GM12872 (cell line): Measurements from ENCODE around the gene TENT4A.

Experiments used
- TF ChIP-seq, protein P1 (sequence below): IDR thresholded peaks from 3 replicates; pipeline ENCODE4 v1.5.1; 2011; ENCODE audit warnings: low read depth, mild to moderate bottlenecking, low read length, moderate library complexity; ENCODE audit not compliant: insufficient read depth

Gene TENT4A

GRCh38 chr5:6728795-6729183, 15.6 kb downstream of the TENT4A start:
- TF ChIP-seq, protein P1, sequence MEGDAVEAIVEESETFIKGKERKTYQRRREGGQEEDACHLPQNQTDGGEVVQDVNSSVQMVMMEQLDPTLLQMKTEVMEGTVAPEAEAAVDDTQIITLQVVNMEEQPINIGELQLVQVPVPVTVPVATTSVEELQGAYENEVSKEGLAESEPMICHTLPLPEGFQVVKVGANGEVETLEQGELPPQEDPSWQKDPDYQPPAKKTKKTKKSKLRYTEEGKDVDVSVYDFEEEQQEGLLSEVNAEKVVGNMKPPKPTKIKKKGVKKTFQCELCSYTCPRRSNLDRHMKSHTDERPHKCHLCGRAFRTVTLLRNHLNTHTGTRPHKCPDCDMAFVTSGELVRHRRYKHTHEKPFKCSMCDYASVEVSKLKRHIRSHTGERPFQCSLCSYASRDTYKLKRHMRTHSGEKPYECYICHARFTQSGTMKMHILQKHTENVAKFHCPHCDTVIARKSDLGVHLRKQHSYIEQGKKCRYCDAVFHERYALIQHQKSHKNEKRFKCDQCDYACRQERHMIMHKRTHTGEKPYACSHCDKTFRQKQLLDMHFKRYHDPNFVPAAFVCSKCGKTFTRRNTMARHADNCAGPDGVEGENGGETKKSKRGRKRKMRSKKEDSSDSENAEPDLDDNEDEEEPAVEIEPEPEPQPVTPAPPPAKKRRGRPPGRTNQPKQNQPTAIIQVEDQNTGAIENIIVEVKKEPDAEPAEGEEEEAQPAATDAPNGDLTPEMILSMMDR, result no peak

DNA sequence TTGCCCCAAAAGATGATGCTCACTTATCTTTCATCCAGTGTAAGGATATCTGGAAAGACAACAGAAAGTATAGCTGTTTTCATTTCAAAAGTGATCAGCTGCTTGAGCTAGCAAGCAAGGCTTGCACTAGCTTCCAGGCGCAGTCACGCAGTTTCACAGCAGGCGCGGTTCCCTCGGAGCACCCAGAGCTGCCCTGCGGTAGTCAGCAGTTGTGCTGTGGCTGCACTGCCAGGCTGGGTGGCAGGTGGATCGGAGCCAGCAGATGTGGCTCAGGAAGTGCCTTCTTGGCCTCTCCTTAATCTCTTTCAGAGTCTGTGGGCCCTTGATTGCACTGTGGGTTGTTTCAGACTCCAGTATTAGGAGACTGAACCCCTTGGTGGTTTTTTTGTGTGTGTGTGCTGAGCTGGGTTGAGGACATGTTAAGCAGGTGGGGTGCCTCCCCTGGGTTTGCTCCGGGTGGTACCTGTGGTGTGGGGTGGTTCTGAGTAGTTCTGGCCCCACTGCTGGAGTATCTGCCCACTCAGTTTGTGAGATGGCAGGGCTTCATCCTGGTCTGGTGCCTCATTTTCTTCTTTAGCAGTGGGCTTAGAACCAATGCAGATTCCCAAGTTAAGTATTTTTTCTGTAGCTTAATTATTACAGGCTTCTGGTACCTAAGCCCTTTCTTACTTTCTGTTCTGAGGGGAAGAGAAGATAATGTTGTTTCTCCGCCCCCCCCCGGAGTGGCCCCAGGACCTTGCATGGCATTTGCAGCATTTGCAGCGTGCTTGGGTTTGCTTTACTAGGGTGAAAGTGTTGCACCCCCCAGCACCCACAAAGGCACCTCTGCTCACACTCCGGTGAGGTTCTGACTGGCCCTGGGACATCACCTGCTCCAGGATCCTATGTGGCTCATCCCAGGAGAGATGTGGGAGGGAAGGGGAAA, 16.4 kb downstream of the TENT4A start:
- TF ChIP-seq, protein P1, result no peak

- TF ChIP-seq, protein P1, result no peak
Observed at GRCh38 chr5:6730407-6730806, 17.2 kb downstream of the TENT4A start.

DNA sequence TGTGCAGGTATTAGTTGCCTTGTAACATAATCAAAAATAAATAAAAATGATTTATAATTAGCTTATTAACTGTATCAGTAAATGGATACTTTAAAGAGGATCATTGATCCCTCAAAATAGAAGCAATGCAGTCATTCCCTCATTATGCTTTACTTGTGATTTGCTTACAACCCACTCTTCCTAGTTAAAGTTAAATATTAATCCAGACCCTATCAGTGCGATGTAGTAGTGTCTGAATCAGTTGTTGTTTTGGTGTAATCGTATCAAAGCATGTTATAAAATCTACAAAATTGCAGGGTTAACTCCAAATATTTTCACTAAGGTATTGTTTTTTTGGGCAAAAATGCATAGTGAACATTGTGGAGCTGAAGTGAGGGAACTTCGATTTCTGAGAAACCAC, 17.6 kb downstream of the TENT4A start:
- TF ChIP-seq, protein P1, result no peak

DNA sequence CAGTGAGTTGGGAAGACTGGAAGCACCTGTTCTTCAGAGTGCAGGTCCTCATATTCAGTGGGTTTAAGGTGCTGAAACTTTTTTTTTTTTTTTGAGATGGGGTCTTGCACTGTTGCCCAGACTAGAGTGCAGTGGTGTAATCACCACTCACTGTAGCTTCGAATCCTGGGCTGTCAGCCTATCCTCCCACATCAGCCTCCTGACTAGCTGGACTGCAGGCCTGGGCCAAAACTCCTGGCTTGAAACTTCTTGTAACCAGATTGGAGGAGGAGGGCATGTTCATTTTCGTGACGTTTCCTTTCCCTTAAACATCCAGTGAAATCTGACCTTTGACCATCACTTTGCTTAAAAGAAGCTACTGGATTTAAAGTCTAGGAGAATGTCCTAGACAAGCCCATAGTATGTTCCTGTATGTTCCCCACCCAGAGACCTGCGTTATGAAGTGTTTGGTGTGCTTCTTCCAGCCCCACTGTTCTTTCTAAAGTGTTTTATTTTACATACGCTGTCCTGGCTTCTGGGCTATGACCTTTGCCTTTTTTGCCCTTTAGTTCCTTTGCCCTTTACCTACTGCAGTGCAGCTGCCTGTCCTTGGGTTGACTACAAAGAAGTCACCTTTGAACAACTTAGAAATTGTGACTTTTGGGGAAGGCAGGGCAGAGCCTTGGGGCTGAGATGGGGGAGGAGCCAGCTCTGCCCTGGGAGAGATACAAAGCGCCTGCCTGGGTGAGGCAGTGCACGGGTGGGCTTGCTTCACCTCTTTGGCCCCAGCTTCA, 18.4 kb downstream of the TENT4A start:
- TF ChIP-seq, protein P1, result no peak

- TF ChIP-seq, protein P1, result no peak
Observed at GRCh38 chr5:6732634-6733410, 19.6 kb downstream of the TENT4A start.
